H9 (cell line): Measurements from ENCODE around the gene ACACA. TPM values are rescaled to one million over a fixed set of nuclear protein-coding genes. Genes with fewer than 3 reads are reported as not detected.

Source experiments
- DNase-seq: peaks from one replicate; pipeline ENCODE4 v3.0.0-alpha.2; 2017
- H2AFZ ChIP-seq: one replicate; pipeline ENCODE4 v1.6.1; 2013; ENCODE audit warnings: mild to moderate bottlenecking, low read length, control low read depth, moderate library complexity
- H2AK5ac ChIP-seq: 2 replicates; pipeline ENCODE4 v1.6.1; 2013; ENCODE audit warnings: low read length, control low read depth, mixed read lengths; ENCODE audit not compliant: insufficient read length
- H2BK120ac ChIP-seq: one replicate; pipeline ENCODE4 v1.6.1; 2013; ENCODE audit warnings: low read depth, mild to moderate bottlenecking, low read length, control low read depth, inconsistent platforms; ENCODE audit not compliant: poor library complexity, severe bottlenecking
- H2BK12ac ChIP-seq: 2 replicates; pipeline ENCODE4 v1.6.1; 2013; ENCODE audit warnings: low read length, control low read depth, mixed read lengths, low read depth; ENCODE audit not compliant: insufficient read length
- H2BK15ac ChIP-seq: 2 replicates; pipeline ENCODE4 v1.6.1; 2013; ENCODE audit warnings: low read depth, low read length, control low read depth
- H2BK20ac ChIP-seq: one replicate; pipeline ENCODE4 v1.6.1; 2013; ENCODE audit warnings: low read depth, mild to moderate bottlenecking, low read length, control low read depth, inconsistent platforms; ENCODE audit not compliant: poor library complexity, severe bottlenecking
- H2BK5ac ChIP-seq: 2 replicates; pipeline ENCODE4 v1.6.1; 2013; ENCODE audit warnings: low read length, control low read depth, mixed read lengths; ENCODE audit not compliant: insufficient read length
- H3K14ac ChIP-seq: 2 replicates; pipeline ENCODE4 v1.6.1; 2013; ENCODE audit warnings: low read length, control low read depth; ENCODE audit not compliant: insufficient read depth
- H3K18ac ChIP-seq: 2 replicates; pipeline ENCODE4 v1.6.1; 2013; ENCODE audit warnings: low read depth, mild to moderate bottlenecking, mixed read lengths, low read length, control low read depth; ENCODE audit not compliant: insufficient read length
- H3K23ac ChIP-seq: 2 replicates; pipeline ENCODE4 v1.6.1; 2013; ENCODE audit warnings: low read length, control low read depth, mixed read lengths, low read depth; ENCODE audit not compliant: insufficient read length
- H3K23me2 ChIP-seq: 2 replicates; pipeline ENCODE4 v1.6.1; 2013; ENCODE audit warnings: low read depth, mild to moderate bottlenecking, mixed read lengths, low read length, control low read depth; ENCODE audit not compliant: insufficient read length, poor library complexity, severe bottlenecking
- H3K27ac ChIP-seq: 2 replicates; pipeline ENCODE4 v1.5.1; 2013; ENCODE audit warnings: low read length, control low read depth, mixed read lengths, low read depth; ENCODE audit not compliant: insufficient read length
- H3K27me3 ChIP-seq: 2 replicates; pipeline ENCODE4 v1.6.1; 2013; ENCODE audit warnings: low read length, control low read depth, inconsistent platforms; ENCODE audit not compliant: insufficient read depth
- H3K4ac ChIP-seq: 2 replicates; pipeline ENCODE4 v1.6.1; 2013; ENCODE audit warnings: low read depth, mild to moderate bottlenecking, control low read depth, inconsistent platforms, low read length, moderate library complexity
- H3K4me1 ChIP-seq: 2 replicates; pipeline ENCODE4 v1.6.1; 2013; ENCODE audit warnings: low read length, control low read depth, inconsistent platforms; ENCODE audit not compliant: insufficient read depth
- H3K4me2 ChIP-seq: 2 replicates; pipeline ENCODE4 v1.6.1; 2013; ENCODE audit warnings: low read length, control low read depth, mixed read lengths; ENCODE audit not compliant: insufficient read length, insufficient read depth
- H3K56ac ChIP-seq: 2 replicates; pipeline ENCODE4 v1.6.1; 2013; ENCODE audit warnings: low read depth, mild to moderate bottlenecking, mixed read lengths, low read length, control low read depth; ENCODE audit not compliant: insufficient read length
- H3K79me1 ChIP-seq: 2 replicates; pipeline ENCODE4 v1.6.1; 2013; ENCODE audit warnings: low read depth, mild to moderate bottlenecking, moderate library complexity, low read length, control low read depth, inconsistent platforms; ENCODE audit not compliant: insufficient read depth, poor library complexity, severe bottlenecking
- H3K79me2 ChIP-seq: 2 replicates; pipeline ENCODE4 v1.6.1; 2013; ENCODE audit warnings: low read length, control low read depth, inconsistent platforms; ENCODE audit not compliant: insufficient read depth
- H3K9ac ChIP-seq: 2 replicates; pipeline ENCODE4 v1.6.1; 2013; ENCODE audit warnings: low read length, control low read depth, mixed read lengths; ENCODE audit not compliant: insufficient read length; ENCODE audit errors: extremely low read depth
- H3K9me3 ChIP-seq: one replicate; pipeline ENCODE4 v1.6.1; 2013; ENCODE audit warnings: low read depth, low read length, inconsistent platforms; ENCODE audit not compliant: control insufficient read depth
- H3T11ph ChIP-seq: one replicate; pipeline ENCODE4 v1.6.1; 2013; ENCODE audit warnings: mild to moderate bottlenecking, low read length, control low read depth, inconsistent platforms
- H4K20me1 ChIP-seq: one replicate; pipeline ENCODE4 v1.6.1; 2013; ENCODE audit not compliant: control insufficient read depth, insufficient read length, insufficient read depth
- H4K5ac ChIP-seq: 2 replicates; pipeline ENCODE4 v1.6.1; 2013; ENCODE audit warnings: low read depth, mild to moderate bottlenecking, mixed read lengths, low read length, control low read depth; ENCODE audit not compliant: insufficient read length
- H4K8ac ChIP-seq: replicated peaks from 2 replicates; pipeline ENCODE4 v1.6.1; 2013; ENCODE audit warnings: low read length, control low read depth, mixed read lengths, low read depth; ENCODE audit not compliant: insufficient read length
- H4K91ac ChIP-seq: 2 replicates; pipeline ENCODE4 v1.6.1; 2013; ENCODE audit warnings: low read depth, mild to moderate bottlenecking, moderate library complexity, mixed read lengths, low read length, control low read depth; ENCODE audit not compliant: insufficient read length
- H3K27ac Mint-ChIP-seq, 3 experiments: 2 replicates in 2 of 3; 3 replicates in 1 of 3; pipeline ENCODE4 v1.8.0; 2020 to 2021; ENCODE audit warnings: mixed read lengths in 3 of 3, mild to moderate bottlenecking in 1 of 3, moderate library complexity in 1 of 3
- H3K27me3 Mint-ChIP-seq: 2 replicates; pipeline ENCODE4 v1.8.0; 2021; ENCODE audit warnings: low read depth, mild to moderate bottlenecking, moderate library complexity, mixed read lengths
- H3K36me3 Mint-ChIP-seq, 3 experiments: 2 replicates in 2 of 3; 3 replicates in 1 of 3; pipeline ENCODE4 v1.8.0; 2020 to 2021; ENCODE audit warnings: low read depth in 3 of 3, mixed read lengths in 3 of 3; ENCODE audit not compliant: insufficient read depth in 1 of 3
- H3K4me1 Mint-ChIP-seq, 2 experiments: 2 replicates each; pipeline ENCODE4 v1.8.0; 2020; ENCODE audit warnings: mixed read lengths in 2 of 2
- H3K4me3 Mint-ChIP-seq, 2 experiments: 2 replicates in 1 of 2; 3 replicates in 1 of 2; pipeline ENCODE4 v1.8.0; 2020 to 2021; ENCODE audit warnings: mild to moderate bottlenecking in 2 of 2, mixed read lengths in 2 of 2, moderate library complexity in 1 of 2
- H3K9me3 Mint-ChIP-seq, 2 experiments: 2 replicates in 1 of 2; 3 replicates in 1 of 2; pipeline ENCODE4 v1.8.0; 2020; ENCODE audit warnings: mild to moderate bottlenecking in 2 of 2, mixed read lengths in 2 of 2, moderate library complexity in 1 of 2
- CTCF ChIP-seq: fragments of 200-600 bp; sonication (generic); conservative IDR thresholded peaks from 3 replicates; pipeline ENCODE4 v1.8.0; 2021; ENCODE audit warnings: antibody characterized with exemption, mild to moderate bottlenecking
- WGBS: extraction: QIAGEN DNeasy Blood & Tissue Kit; methylation state at CpG from one replicate; pipeline ENCODE4 v1.1.7; 2013; ENCODE audit warnings: missing lambda C conversion rate, low lambda C conversion rate, mixed read lengths; ENCODE audit not compliant: insufficient read length; ENCODE audit errors: extremely low coverage; 5-methylcytosine and 5-hydroxymethylcytosine counted together
- total RNA-seq: library from RNA; stranded (reverse); gene quantifications from 2 replicates; pipeline ENCODE4 v1.2.1, GENCODE V29; 2021

ACACA gene
- total RNA-seq, 1 experiment from 2014 or later: 135 TPM

- Histone ChIP-seq H3K56ac (no peak overlapping the region), H3K79me2 (no peaks in the 10 kb centered on the region), H2AK5ac (no peak overlapping the region), H3K79me1 (no peaks in the 10 kb centered on the region), H2BK20ac (no peak overlapping the region), H3K4me2 (peak overlapping the region; percentile 28), H3K27ac (no peak overlapping the region), H2BK120ac (no peak overlapping the region), H4K20me1 (no peaks in the 10 kb centered on the region), H2BK15ac (no peak overlapping the region), H2BK5ac (no peak overlapping the region), H3K23me2 (peaks cover 3% of the 10 kb centered on the region), H3K27me3 (no peaks in the 10 kb centered on the region; the same call in 1 of the 2 replicates), H3K18ac (peak overlapping the region; percentile 67), H4K91ac (no peak overlapping the region), H3T11ph (no peak overlapping the region), H3K4me1 (peaks cover 28% of the 10 kb centered on the region), H2AFZ (no peak overlapping the region), H3K9ac (no peak overlapping the region), H2BK12ac (no peak overlapping the region), H4K5ac (no peak overlapping the region), H3K14ac (peak overlapping the region; percentile 76), H4K8ac (no peak overlapping the region), H3K4ac (no peak overlapping the region), H3K9me3 (no peaks in the 10 kb centered on the region), H3K23ac (no peak overlapping the region)
- Mint-ChIP-seq H3K27me3 (no peaks in the 10 kb centered on the region; the same call in 1 of the 2 replicates), H3K27ac (peak overlapping the region; percentile 92 to 95 (median 95)), H3K4me3 (peak overlapping the region; percentile 45 to 55), H3K4me1 (peaks cover 66 to 69% of the 10 kb centered on the region in 2 experiments), H3K36me3 (peaks cover 4 to 25% (median 4%) of the 10 kb centered on the region in 3 experiments; a peak in 5 of 7 replicates), H3K9me3 (peaks cover 0 to 5% of the 10 kb centered on the region in 2 experiments; a peak in 2 of 5 replicates)
- no peak for TF ChIP-seq CTCF
- DNase-seq: no peak
- no CpG with 5 or more reads among the region's 25 CpGs for WGBS
Observed at GRCh38 chr17:37066322-37067255, 340.0 kb downstream of the ACACA start.
